GM11168 (cell line): ENCODE results near the gene STXBP5.

ENCODE experiments used
- in situ Hi-C: fragments of 300-500 bp; cut with MboI; formaldehyde crosslinking; loops from one replicate; pipeline ENCODE4 v1.12.0; 2022; ENCODE audit warnings: low sequenced_read_pairs; ENCODE audit not compliant: unreplicated experiment

Gene STXBP5

DNA sequence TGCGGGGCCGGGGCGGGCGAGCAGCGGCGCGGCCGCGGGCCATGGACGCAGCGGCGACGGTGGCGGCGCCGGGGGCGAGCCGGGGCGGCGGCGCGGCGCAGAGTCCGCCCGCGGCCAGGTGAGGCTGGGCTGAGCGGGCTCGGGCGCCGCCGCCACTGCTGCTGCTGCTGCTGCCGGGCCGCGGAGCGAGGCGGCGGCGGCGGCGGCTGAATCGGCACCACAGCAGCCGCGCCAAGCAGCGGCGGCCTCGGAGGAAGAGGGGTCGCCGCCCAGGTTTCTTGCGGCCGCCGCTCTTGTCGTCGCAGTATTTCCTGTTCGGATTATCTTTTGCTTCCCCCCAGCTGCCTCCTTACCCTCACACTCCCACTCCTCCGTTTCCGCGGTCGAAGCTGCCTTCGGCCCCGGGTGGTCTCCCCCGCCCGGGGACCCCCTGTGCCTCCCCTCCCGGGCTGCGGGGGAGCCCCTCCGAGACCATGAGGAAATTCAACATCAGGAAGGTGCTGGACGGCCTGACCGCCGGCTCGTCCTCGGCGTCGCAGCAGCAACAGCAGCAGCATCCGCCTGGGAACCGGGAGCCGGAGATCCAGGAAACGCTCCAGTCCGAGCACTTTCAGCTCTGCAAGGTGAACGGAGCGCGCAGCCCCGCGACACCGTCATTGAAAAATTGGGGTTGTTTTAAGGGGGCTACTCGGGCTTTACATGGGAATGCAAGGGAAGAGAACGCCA is at the start of gene STXBP5:
Gene STXBP5, plus strand, starts transcription at position 358 of the 726 bp plus-strand sequence. Its CDS starts 116 bp downstream, at position 474.
- in situ Hi-C loops, result no loop called here

DNA sequence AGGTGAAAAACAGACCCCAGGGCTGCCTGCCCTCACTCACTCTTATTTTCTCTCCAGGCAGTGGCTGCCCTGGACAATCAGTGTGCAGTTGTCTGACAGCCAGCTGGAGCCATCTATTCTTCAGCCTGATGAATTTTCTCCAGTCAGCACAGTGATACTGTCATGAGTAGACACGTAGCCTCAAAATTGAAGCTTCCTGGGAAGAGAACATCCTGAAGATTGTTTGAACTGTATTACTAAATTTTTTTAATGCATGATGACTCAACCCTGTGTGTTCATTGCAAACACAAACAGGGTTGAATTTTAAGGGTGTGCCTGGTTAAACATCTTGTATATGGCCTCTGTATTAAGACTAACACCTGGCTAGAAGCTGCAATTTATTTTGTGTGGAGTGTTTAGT is 49.8 kb upstream of the STXBP5 start:
- in situ Hi-C loops, result no loop called here

DNA sequence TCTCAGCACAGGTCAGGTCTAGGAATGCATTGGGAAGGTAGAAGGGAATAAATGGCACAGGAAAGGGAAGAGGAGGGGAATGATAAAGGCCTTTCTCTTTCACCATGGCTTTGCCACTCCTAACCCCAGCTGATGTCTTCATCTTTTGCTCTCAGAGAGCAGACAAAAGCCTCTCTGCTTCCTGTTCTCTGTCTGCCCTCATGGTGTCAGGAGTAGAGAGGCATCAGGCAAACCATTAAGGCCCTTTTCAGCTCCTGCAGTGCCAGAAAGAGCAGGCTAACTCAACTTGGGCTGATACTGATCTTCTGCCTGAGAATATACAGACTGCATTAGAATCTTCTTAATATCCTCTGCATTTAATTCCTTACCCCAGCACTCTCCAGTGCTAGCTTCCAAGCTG is 48.0 kb upstream of the STXBP5 start:
- in situ Hi-C loops, result no loop called here

DNA sequence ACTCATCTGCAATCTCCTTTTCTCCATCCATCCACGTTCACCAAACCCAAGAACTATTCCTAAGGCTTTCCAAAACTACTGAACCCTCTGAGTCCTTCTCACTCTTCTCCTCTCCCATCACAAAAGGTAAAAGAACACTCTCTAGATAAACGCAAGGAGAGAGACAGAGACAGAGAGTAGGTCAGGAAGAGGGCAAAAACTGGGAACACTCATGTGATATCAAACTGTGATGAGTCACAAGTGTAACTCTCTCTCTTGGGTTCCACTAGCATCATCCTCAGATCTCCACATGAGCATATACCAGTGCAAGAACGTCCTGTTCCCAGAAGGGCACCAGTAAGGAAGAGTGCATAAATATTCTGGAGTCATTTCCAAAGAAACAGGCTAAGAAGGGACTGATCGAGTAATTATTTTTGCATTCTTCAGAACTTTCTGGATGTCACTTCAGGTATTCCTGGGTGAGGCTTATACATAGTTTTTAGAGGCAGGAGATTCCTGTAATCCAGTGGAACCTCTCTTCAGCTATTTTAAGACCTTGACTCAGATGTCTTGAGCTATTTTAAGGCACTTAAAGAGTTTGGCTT is 47.3 kb upstream of the STXBP5 start:
- in situ Hi-C loops, result no loop called here

DNA sequence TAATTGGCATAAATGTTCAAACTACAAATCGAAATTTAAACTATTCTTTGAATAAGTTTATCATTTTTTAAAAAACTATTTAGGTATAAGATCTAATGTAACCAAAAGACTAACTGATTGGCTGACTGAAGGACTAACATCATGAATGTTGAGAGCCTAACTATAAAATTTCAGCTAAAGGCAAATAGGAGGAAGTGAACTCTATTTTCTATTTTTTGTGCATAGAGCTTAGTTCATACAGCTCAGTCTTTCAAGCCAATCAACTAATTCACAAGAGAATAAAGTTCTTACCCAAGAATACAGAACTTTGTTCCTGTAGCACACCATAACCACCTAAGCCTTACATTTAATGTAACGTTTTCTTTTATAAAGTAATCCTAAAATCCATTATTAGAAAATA is 46.3 kb upstream of the STXBP5 start:
- in situ Hi-C loops, result no loop called here

DNA sequence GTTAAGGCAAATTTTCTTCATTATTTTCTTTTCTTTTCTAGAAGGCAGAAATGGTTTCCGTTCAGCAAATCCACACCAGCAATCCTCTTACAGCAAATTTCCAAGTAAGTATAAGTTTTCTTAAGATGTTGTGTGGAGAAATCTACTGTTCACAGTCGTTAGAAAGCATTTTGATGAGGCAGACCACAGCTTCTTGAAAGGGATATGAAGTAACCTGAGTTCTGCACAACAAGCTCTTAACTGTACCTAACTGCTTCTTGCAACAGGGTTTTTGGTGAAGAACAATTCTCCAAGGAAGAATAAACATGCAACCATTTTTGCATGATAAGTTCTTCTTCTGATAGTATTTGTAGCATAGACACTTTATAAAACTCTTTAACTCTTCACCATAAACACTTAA is 45.3 kb upstream of the STXBP5 start:
- in situ Hi-C loops, result no loop called here

DNA sequence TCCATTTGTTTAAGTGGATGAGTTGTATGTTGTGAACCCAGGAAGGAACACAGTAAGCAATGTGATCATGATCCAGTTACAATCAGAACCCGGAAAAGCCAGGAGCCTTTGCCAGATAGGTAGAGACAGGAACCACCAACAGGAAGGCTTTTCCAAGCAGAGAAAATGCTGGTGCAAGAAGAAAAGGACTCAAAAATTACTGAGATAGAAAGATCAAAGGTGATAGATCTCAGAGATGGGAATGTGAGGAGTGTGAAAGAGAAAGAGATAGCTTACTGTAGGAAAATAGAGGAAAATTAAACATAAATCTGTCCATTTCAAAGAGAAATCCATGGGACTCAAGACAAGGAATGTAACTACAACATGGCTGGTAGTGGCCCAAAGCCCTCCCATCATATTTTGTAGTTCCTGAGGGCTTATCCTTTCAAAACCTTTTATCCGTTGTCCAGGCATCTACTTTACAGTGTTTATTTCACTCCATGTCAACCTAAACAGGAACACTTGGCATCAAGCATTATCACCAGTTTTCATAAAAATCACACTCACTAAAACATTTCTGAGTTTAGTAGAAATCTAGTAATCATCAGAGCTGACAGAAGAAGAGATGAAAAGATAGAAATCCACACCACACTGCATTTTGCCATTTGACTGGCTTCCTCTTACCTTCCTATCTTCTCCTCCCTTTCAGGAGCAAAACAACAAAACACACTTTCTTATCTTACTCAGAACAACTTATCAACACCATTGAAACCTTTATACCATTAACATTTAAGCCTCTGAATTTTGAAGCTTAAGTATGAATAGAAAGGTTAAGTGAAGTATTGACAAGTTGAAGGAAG is 44.5 kb upstream of the STXBP5 start:
- in situ Hi-C loops, result no loop called here

GRCh38 chr6:147160593-147160992 is 43.6 kb upstream of the STXBP5 start:
- in situ Hi-C loops, result no loop called here

DNA sequence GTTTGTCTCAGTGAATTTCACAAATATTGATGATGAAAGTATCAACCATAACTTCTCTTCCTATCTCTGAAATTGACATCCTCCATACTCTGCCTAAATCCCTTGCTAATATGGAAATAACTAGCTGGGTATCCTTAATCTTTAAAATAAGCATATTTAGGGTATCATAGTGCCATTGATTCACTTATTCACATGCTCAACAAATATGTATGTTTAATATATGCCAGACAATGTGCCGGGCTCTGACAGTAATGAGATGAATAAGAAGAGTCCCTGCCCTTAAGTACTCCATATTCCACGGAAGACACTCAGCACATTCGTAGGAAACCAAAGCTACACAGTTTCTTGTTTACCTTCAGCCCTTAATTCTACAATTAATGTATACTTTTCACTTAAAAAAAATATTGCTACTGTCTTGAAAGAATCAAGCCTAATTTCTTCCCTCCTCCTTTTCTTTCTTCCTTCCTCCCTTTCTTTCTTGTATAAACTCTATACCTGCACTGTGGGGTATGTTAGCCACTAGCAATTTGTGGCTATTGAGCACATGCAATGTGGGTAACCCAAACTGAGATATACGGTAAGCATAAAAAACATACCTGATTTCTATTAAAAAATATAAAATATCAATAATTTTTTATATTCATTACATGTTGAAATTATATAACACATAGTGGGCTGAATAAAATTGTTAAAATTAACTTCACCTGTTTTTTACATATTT is 42.8 kb upstream of the STXBP5 start:
- in situ Hi-C loops, result no loop called here

DNA sequence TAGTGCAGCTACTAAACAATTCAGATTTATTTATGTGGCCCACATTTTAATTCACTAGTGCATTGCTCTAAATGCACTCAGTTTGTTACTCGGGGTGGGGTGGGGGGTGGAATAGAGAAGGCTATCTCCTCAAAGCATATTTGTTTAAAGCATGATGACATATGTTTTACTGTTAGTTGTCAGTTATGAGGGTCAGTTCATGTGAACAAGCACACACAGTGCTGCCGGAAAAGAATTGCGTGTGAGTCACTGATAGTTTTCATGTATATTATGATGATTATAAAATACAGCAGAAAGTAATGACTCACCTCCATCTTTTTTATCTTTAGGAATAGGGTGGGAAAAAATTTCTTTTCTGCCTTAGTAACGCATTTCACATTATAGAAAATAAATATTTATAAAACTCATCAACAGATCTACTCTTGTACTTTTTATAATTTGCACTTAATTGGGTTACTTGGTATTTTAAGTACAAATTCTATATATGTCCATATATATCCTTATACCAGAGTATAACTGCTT is 42.2 kb upstream of the STXBP5 start:
- in situ Hi-C loops, result no loop called here

DNA sequence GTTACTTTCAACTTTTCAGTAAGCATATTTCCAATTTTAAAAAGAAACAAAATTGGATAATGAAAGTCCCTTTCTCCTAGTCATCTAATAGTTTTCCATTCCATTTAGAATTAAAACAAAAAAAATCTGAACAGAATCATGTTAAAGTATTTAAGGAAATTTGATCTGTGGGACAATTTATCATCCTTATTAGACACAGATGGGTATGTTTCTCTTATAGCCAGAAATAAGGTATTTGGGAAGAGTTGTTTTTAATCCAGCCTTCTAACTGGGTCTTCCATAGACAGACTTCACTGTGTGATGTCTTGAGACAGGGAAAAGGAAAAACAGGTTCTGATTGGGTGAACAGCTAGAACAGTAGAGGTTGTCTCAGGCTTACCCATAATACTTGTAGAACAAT is 39.5 kb upstream of the STXBP5 start:
- in situ Hi-C loops, result no loop called here

DNA sequence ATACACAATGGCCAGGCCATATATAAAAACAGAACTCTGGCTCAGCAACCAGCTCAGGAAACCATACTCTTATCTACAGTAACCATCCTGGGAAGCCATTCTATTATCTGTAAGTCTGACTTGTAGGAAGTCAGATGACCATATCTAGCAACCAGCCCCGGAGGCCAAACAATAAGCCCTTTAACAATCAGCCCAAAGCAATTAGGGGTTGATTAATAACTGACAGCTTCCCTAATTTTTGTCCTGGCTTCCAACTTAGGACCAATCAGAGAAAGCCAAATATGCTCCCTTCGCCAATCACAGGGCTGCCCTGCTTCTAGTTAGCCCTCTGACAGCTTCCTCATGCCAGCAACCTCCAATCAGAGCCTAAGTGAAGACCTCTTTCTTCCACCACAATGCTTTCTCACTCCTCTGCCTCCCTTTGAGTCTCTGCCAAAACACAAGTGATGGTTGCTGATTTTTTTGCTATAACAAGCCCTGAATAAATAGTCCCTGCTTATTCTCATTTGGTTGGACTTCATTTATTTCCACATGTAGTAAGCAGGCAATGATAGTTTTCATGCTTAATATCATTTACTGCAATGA is 37.8 kb upstream of the STXBP5 start:
- in situ Hi-C loops, result no loop called here

DNA sequence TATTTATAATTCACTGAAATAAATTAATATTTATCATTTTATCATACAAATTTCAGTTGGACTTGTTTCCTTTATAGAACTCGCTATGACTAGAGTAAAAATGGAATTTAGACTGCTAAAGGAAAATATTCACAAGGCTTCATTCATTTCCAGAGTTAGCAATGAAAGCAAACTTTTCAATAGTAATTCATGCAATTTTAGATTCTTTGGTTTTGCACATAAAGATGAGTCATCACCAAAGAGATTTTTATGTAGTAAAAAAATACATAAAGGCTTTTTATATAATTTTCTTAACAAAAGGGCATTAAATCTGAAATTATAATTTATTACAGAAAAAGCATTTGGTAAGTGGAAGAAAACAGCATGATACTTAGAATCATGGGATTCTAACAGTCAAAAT is 37.2 kb upstream of the STXBP5 start:
- in situ Hi-C loops, result no loop called here

GRCh38 chr6:147167576-147168461 is 36.4 kb upstream of the STXBP5 start:
- in situ Hi-C loops, result no loop called here

DNA sequence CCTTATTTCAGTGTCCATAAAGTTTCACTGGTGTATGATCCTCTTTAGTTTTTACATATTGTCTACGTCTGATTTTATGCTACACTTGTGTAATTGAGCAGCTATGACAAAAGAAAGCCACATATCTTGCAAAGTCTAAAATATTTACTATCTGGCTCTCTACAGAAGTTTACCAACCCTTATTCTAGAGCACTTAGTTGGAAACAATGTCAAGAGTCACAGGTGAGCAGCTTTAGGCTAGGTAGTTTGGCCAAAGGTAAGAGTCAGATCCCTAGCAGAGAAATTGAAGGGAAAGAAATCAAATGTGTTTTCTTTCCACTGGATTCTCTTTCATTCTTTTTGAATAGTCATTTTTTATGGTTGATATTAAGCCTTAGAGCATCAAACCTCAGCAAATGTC is 34.7 kb upstream of the STXBP5 start:
- in situ Hi-C loops, result no loop called here

GRCh38 chr6:147170269-147170668 is 33.9 kb upstream of the STXBP5 start:
- in situ Hi-C loops, result no loop called here

DNA sequence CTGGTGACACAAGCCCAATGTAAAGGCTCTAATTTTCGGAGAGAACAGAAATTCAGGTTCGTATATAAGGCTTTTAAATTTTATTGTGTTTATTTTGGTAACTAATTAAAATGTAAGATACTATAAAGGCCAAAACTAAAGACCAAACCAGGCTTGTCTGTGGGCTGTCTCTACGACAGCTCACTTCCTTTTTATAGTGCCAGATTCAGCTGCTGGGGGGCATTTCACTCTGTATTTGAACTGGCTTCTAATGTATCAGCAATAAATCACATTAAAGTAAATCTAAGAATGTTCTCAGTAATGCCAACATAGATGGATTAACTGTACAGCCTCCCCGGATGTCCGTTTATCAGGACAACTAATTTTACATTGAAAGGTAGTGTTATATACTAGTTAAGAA is 31.1 kb upstream of the STXBP5 start:
- in situ Hi-C loops, result no loop called here

- in situ Hi-C loops, result no loop called here
These were observed 30.4 kb upstream of the STXBP5 start for GRCh38 chr6:147173675-147174308.

- in situ Hi-C loops, result no loop called here
These were observed 27.4 kb upstream of the STXBP5 start for GRCh38 chr6:147176795-147177194.
